DND-41 (cell line): ENCODE data around the gene FAM25A.

Experiments used
- ATAC-seq: fragments of 200-7000 bp; cut with Tn5 transposase; 3 replicates; pipeline ENCODE4 v1.9.1; 2021; ENCODE audit warnings: low read depth; ENCODE audit not compliant: insufficient read depth
- DNase-seq: peaks from one replicate; pipeline ENCODE4 v3.0.0-alpha.2; 2020
- H2AFZ ChIP-seq: 2 replicates; pipeline ENCODE4 v1.6.0; 2012; ENCODE audit warnings: low read depth, low read length
- H3K27ac ChIP-seq: 2 replicates; pipeline ENCODE4 v1.5.1; 2012; ENCODE audit warnings: low read length, inconsistent platforms
- H3K27me3 ChIP-seq: fragments of 200-600 bp; sonication (generic); 2 replicates; pipeline ENCODE4 v1.6.0; 2012; ENCODE audit warnings: low read length, mild to moderate bottlenecking, inconsistent platforms; ENCODE audit not compliant: insufficient read depth, poor library complexity
- H3K36me3 ChIP-seq: 2 replicates; pipeline ENCODE4 v1.5.1; 2012; ENCODE audit warnings: low read length, inconsistent platforms; ENCODE audit not compliant: insufficient read depth
- H3K4me1 ChIP-seq: 2 replicates; pipeline ENCODE4 v1.5.1; 2012; ENCODE audit warnings: mild to moderate bottlenecking, low read length; ENCODE audit not compliant: insufficient read depth
- H3K4me2 ChIP-seq: 2 replicates; pipeline ENCODE4 v1.6.0; 2012; ENCODE audit warnings: mild to moderate bottlenecking, moderate library complexity, low read length, inconsistent platforms; ENCODE audit not compliant: insufficient read depth
- H3K4me3 ChIP-seq, 2 experiments: fragments of 200-600 bp in 1 of 2; shearing (Covaris generic) in 1 of 2; 2 replicates each; pipeline ENCODE4 v1.5.1; 2012 to 2016; ENCODE audit warnings: inconsistent platforms in 2 of 2, low read length in 2 of 2, mild to moderate bottlenecking in 2 of 2, low read depth in 1 of 2, moderate library complexity in 1 of 2
- H3K79me2 ChIP-seq: 2 replicates; pipeline ENCODE4 v1.6.0; 2012; ENCODE audit warnings: low read length, inconsistent platforms; ENCODE audit not compliant: insufficient read depth
- H3K9ac ChIP-seq: 2 replicates; pipeline ENCODE4 v1.6.0; 2012; ENCODE audit warnings: low read depth, mild to moderate bottlenecking, inconsistent platforms, low read length, moderate library complexity
- H3K9me3 ChIP-seq: 2 replicates; pipeline ENCODE4 v1.5.1; 2012; ENCODE audit warnings: low read length, moderate library complexity, mild to moderate bottlenecking, inconsistent platforms; ENCODE audit not compliant: insufficient read depth, severe bottlenecking
- H4K20me1 ChIP-seq: 2 replicates; pipeline ENCODE4 v1.6.0; 2012; ENCODE audit warnings: low read length; ENCODE audit not compliant: insufficient read depth
- EZH2 ChIP-seq: IDR thresholded peaks from 3 replicates; pipeline ENCODE4 v1.6.1; 2012; ENCODE audit warnings: borderline replicate concordance, low read depth, mild to moderate bottlenecking, moderate library complexity, low read length, inconsistent platforms; ENCODE audit not compliant: severe bottlenecking
- TF ChIP-seq, protein P1 (sequence below): IDR thresholded peaks from 2 replicates; pipeline ENCODE4 v1.5.1; 2012; ENCODE audit warnings: borderline replicate concordance, low read length, moderate library complexity, mild to moderate bottlenecking; ENCODE audit not compliant: poor library complexity, severe bottlenecking; ENCODE audit errors: extremely low read depth

The FAM25A gene

GRCh38 chr10:87064651-87065050 lies 44.6 kb downstream of the FAM25A start:
- peaks cover 91% of the 10 kb centered on the region for H3K36me3 ChIP-seq
- H3K9ac ChIP-seq = no peak overlapping the region
- H3K4me2 ChIP-seq = no peak overlapping the region
- H2AFZ ChIP-seq = no peak overlapping the region
- TF ChIP-seq EZH2 = no peak
- TF ChIP-seq, protein P1, sequence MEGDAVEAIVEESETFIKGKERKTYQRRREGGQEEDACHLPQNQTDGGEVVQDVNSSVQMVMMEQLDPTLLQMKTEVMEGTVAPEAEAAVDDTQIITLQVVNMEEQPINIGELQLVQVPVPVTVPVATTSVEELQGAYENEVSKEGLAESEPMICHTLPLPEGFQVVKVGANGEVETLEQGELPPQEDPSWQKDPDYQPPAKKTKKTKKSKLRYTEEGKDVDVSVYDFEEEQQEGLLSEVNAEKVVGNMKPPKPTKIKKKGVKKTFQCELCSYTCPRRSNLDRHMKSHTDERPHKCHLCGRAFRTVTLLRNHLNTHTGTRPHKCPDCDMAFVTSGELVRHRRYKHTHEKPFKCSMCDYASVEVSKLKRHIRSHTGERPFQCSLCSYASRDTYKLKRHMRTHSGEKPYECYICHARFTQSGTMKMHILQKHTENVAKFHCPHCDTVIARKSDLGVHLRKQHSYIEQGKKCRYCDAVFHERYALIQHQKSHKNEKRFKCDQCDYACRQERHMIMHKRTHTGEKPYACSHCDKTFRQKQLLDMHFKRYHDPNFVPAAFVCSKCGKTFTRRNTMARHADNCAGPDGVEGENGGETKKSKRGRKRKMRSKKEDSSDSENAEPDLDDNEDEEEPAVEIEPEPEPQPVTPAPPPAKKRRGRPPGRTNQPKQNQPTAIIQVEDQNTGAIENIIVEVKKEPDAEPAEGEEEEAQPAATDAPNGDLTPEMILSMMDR = no peak
- H3K4me1 ChIP-seq = no peaks in the 10 kb centered on the region
- no peaks in the 10 kb centered on the region for H3K9me3 ChIP-seq
- H3K27me3 ChIP-seq = no peaks in the 10 kb centered on the region
- no peaks in the 10 kb centered on the region for H3K79me2 ChIP-seq
- no peak overlapping the region for H3K4me3 ChIP-seq
- DNase-seq = no peak
- no peak for ATAC-seq
- no peak overlapping the region for H3K27ac ChIP-seq
- H4K20me1 ChIP-seq = no peaks in the 10 kb centered on the region

- Histone ChIP-seq H3K9me3 (no peaks in the 10 kb centered on the region), H2AFZ (no peak overlapping the region), H3K27ac (no peak overlapping the region), H3K4me3 (no peak overlapping the region), H3K4me2 (no peak overlapping the region), H3K4me1 (no peaks in the 10 kb centered on the region), H3K27me3 (no peaks in the 10 kb centered on the region), H3K36me3 (peaks cover 80% of the 10 kb centered on the region), H3K79me2 (no peaks in the 10 kb centered on the region), H3K9ac (no peak overlapping the region), H4K20me1 (no peaks in the 10 kb centered on the region)
- TF ChIP-seq EZH2 = no peak
- TF ChIP-seq, protein P1 = no peak
- ATAC-seq (no peak), DNase-seq (no peak)
Measured at GRCh38 chr10:87066178-87066577, 46.1 kb downstream of the FAM25A start.

- H3K27ac ChIP-seq = no peak overlapping the region
- H4K20me1 ChIP-seq = no peaks in the 10 kb centered on the region
- H2AFZ ChIP-seq = no peak overlapping the region
- H3K79me2 ChIP-seq = no peaks in the 10 kb centered on the region
- H3K9me3 ChIP-seq = no peaks in the 10 kb centered on the region
- H3K27me3 ChIP-seq = no peaks in the 10 kb centered on the region
- H3K4me2 ChIP-seq = no peak overlapping the region
- H3K4me3 ChIP-seq = no peak overlapping the region
- H3K36me3 ChIP-seq = peaks cover 79% of the 10 kb centered on the region
- ATAC-seq (no peak), DNase-seq (no peak)
- no peak overlapping the region for H3K9ac ChIP-seq
- no peak for TF ChIP-seq EZH2
- TF ChIP-seq, protein P1 = no peak
- H3K4me1 ChIP-seq = no peaks in the 10 kb centered on the region
Measured at GRCh38 chr10:87066865-87067264, 46.8 kb downstream of the FAM25A start.

DNA sequence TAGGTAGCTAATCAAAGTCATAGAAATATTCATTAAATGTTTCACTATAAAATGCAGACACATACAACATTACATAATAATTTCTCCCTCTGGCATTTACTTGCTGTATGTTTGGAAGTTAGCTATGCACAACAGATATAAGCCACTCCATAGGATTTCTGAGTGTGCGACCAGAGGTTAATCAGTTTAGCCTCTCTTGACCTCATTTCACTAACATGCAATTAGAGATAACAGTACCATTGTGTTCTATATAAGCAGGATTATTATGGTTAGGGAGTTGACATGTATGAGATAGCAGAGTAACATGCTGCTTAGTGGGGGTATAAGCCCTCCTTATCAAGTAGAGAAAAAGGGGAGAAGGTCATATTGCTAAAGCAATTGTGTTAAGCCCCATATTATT lies 48.2 kb downstream of the FAM25A start:
- Histone ChIP-seq H3K27me3 (no peaks in the 10 kb centered on the region), H3K27ac (no peak overlapping the region), H3K36me3 (peaks cover 80% of the 10 kb centered on the region), H3K4me1 (no peaks in the 10 kb centered on the region), H3K79me2 (no peaks in the 10 kb centered on the region), H3K4me2 (no peak overlapping the region), H4K20me1 (no peaks in the 10 kb centered on the region), H2AFZ (no peak overlapping the region), H3K4me3 (no peak overlapping the region), H3K9me3 (no peaks in the 10 kb centered on the region), H3K9ac (no peak overlapping the region)
- no peak for ATAC-seq
- DNase-seq = no peak
- TF ChIP-seq EZH2 = no peak
- TF ChIP-seq, protein P1 = no peak
